ENCODE measurements around the gene ANXA8L1.
"Not testable (repeated sequence)": the region's sequence is repeated elsewhere in the genome, so short reads cannot be mapped to it uniquely, and the experiment has no call there.

GRCh38 chr10:46386694-46387093, 11.1 kb downstream of the ANXA8L1 start:
- TF ChIP-seq CTCF, POLR2A (IDR thresholded peaks at IDR 0.05): not testable (repeated sequence)

All from Peyer's patch (tissue), 4 donors.